HG03442 (cell line): ENCODE results near the gene AKR1C1.
"Not testable (repeated sequence)": the region's sequence is repeated elsewhere in the genome, so short reads cannot be mapped to it uniquely, and the experiment has no call there.

Source experiments
- ATAC-seq: cut with Tn5 transposase; IDR thresholded peaks from one replicate; pipeline ENCODE4 v1.9.1; 2021; ENCODE audit warnings: mild to moderate bottlenecking, moderate library complexity; ENCODE audit not compliant: unreplicated experiment

Gene AKR1C1

DNA sequence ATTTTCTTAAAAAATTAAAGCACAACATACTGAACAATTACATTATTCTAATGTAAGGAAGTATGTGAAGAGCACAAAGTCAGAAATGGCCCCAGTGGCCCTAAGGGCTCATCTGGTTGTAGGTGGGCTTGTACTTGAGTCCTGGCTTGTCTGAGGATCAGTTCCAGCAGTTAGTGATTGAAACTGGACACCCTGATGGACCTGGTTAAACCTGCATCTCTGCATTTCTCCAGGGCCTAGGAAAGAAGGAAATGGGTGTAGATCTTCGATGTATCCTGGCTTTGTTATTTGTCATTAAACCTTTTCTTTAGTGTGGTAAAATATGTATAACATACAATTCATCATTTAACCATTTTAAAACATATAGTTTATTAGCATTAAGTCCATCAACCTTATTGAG, 50.2 kb downstream of the AKR1C1 start:
- ATAC-seq: no peak

GRCh38 chr10:5014200-5014910, 51.1 kb downstream of the AKR1C1 start:
- not testable (repeated sequence) for ATAC-seq

DNA sequence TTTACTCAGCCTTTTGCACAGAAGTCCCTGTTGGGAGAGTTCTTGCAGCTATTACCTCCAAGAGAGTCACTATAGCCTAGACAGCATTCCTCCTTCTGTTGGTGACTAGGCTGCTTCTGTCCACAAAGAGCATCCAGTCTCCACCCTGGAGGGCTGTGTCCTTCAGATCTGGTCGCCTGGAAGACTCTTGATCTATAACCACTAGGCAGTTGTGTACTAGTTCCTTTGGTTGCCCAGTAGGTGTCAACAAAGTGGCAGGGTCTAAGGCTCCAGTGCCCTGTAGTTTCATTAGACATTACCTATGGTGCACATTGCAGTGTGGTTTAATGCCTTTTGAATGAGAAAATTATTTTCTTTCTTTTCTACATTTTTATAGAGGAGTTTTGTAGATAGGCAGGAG, 51.7 kb downstream of the AKR1C1 start:
- no peak for ATAC-seq

- ATAC-seq: no peak
Observed at GRCh38 chr10:5018134-5018533, 54.9 kb downstream of the AKR1C1 start.

GRCh38 chr10:5018671-5019277, 55.6 kb downstream of the AKR1C1 start:
- not testable (repeated sequence) for ATAC-seq

- ATAC-seq: not testable (repeated sequence)
Observed at GRCh38 chr10:5019770-5020612, 56.8 kb downstream of the AKR1C1 start.

DNA sequence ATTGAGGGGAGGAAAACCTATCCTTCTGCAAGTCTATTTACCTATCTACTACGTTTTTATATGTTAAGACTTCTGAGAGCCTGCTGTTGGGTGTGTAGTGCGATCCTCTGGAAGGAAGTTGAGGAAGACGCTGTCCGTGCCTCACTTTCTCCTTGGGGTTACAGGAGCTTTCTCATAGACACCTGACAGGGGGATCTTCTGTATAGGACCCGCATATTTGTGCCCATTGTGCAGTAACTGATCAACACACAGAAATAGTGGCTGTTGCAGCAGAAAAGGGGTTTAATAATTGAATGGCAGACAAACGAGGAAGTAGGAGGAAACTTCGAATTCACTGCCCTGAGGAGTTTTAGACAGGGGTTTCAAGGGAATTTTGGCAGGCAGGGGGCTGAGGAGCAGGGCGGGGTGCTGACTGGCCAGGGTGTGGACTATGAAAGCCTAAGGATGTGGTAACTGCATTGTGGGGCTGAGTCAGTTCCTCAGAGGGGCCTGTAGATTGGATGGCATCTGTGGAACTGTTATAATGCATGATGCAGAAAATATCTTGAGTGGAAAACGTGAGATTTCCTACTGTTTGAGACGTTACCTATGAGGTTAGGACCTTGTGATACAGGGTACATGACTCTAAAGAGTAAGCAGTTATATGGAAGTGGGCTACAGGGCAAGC, 58.5 kb downstream of the AKR1C1 start:
- not testable (repeated sequence) for ATAC-seq

DNA sequence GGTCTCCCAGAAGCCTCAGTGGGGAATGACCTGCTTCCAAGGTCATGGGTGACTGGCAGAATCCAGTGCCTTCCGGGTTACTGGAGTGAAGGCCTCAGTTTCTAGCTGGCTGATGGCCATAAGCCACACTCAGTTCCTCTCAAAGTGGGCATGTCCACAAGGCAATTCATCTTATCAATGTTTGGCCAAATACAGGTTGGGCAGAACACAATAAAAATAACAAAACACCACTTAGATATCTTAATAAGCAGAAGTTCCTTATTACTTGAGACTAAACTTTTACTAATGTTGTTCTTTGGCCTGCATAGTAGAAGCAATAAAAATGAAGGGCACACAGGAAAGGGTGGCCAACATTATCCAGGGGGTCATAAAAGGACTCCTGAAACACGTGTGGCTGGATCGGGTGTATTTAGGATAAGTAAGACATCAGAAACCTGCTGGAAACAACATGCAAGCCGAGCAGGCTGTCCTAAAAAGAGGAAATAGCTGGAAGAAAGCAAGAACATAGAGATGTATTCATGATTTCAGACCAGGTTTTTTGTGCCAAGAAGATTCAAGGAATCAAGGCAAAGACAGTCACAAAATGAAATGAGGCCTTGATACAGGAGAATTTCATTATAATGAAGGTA, 60.1 kb downstream of the AKR1C1 start:
- ATAC-seq: no peak

DNA sequence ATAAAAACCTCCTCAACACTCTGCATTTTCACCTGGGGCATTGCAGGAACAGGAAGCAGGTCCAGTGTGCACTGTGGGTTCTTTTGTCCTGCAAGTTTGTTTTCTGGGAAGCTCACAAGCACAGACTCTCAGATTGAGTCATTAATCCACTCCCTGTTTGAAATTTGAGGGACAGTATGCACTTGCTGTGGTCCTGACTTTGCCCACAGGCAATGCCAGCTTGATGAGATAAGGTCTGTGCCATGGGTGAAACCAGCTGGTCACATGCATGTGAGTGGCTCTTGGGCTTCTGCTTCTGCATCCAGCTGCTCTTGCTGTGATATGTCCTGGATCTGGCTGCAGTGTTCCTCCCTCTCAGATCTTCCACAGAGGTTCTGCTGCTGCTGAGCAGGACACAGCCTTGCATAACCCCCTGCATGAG, 62.3 kb downstream of the AKR1C1 start:
- not testable (repeated sequence) for ATAC-seq

- no peak for ATAC-seq
Observed at GRCh38 chr10:5030989-5031388, 67.8 kb downstream of the AKR1C1 start.

- ATAC-seq: not testable (repeated sequence)
Observed at GRCh38 chr10:5031588-5031987, 68.4 kb downstream of the AKR1C1 start.

DNA sequence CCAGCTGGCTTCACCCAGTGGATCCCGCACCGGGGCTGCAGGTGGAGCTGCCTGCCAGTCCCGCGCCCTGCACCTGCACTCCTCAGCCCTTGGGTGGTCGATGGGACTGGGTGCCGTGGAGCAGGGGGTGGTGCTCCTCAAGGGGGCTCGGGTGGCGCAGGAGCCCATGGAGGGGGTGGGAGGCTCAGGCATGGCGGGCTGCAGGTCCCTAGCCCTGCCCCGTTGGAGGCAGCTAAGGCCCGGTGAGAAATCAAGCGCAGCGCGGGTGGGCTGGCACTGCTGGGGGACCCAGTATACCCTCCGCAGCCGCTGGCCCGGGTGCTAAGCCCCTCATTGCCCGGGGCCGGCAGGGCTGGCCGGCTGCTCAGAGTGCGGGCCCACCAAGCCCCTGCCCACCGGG, 69.2 kb downstream of the AKR1C1 start:
- not testable (repeated sequence) for ATAC-seq
